Measurements from ENCODE around the gene CLEC7A. TPM values are rescaled to one million over a fixed set of nuclear protein-coding genes. Genes with fewer than 3 reads are reported as not detected.

CLEC7A gene
- total and polyA plus RNA-seq, 9 of the 15 experiments (the other 6 are each of a cell fraction or from before 2014, with no cell fraction given): 0.16 TPM; not detected in 8

- DNase-seq (ENCODE audit: extremely low read depth in 1 of 4, low spot score in 3 of 4): no peak
- TF ChIP-seq HOMEZ (CRISPR knock-in tag; IDR thresholded peaks at IDR 0.05): no peak
- no peak for TF ChIP-seq FOXO4 (CRISPR knock-in tag; IDR thresholded peaks at IDR 0.05)
- no peak for TF ChIP-seq CBX5 (IDR thresholded peaks at IDR 0.05; ENCODE audit: borderline replicate concordance, low read depth)
- TF ChIP-seq JUNB (CRISPR knock-in tag; conservative IDR thresholded peaks at IDR 0.05): no peak
- TF ChIP-seq MIER1 (IDR thresholded peaks at IDR 0.05; ENCODE audit: low read depth): no peak
- no peak for TF ChIP-seq ZC3H11A (IDR thresholded peaks at IDR 0.05; ENCODE audit: low read depth, low read length)
- H3K9me1 ChIP-seq (ENCODE audit: control insufficient read depth, insufficient read depth, low read length): no peaks in the 10 kb centered on the region
- H2AFZ ChIP-seq (ENCODE audit: low read depth, low read length): no peak overlapping the region
- no peaks in the 10 kb centered on the region for H3K36me3 ChIP-seq (ENCODE audit: control insufficient read depth, insufficient read depth, low read length)
- intact Hi-C loops (cut with micrococcal nuclease): no loop called here
- H3K9ac ChIP-seq (ENCODE audit: insufficient read depth in 1 of 2, low read depth in 2 of 2, low read length in 2 of 2): no peak overlapping the region
- H3K9me3 ChIP-seq (replicated peaks; ENCODE audit: control insufficient read depth, insufficient read depth, low read depth, low read length): no peaks in the 10 kb centered on the region
- POLR2A ChIA-PET: no interaction called here
- no peaks in the 10 kb centered on the region for H3K27me3 ChIP-seq (ENCODE audit: control insufficient read depth in 2 of 2, insufficient read depth in 2 of 2, low read length in 2 of 2)
- no peak overlapping the region for H3K4me2 ChIP-seq (ENCODE audit: insufficient read depth, low read length)
- FAIRE-seq: no peak
- ATAC-seq: no peak
- CTCF ChIA-PET (ENCODE audit: low intra/inter-chr PET ratio): no interaction called here
- no peak overlapping the region for H3K4me3 ChIP-seq
- no peak overlapping the region for H3K27ac ChIP-seq (ENCODE audit: extremely low read depth, low read depth, low read length)
- H3K79me2 ChIP-seq (ENCODE audit: control insufficient read depth, insufficient read depth, low read length): no peaks in the 10 kb centered on the region
- H3K4me1 ChIP-seq (replicated peaks in 1 of 2; ENCODE audit: control insufficient read depth in 2 of 2, insufficient read depth in 2 of 2, low read length in 2 of 2): no peaks in the 10 kb centered on the region
- in situ Hi-C loops (cut with MboI): no loop called here
- H4K20me1 ChIP-seq (replicated peaks; ENCODE audit: control insufficient read depth, insufficient read depth, low read length): no peaks in the 10 kb centered on the region
- BruUV-seq (replicated peaks): no TSS peak
- WGBS (ENCODE audit: insufficient coverage, low coverage, missing lambda C conversion rate): 2% methylated on average over 7 of the region's 7 CpGs
Observed at GRCh38 chr12:10121278-10121677, 8.7 kb downstream of the CLEC7A start.

Data from K562 (cell line).